Measurements from ENCODE around the gene EAPP.
"Not testable (repeated sequence)": the region's sequence is repeated elsewhere in the genome, so short reads cannot be mapped to it uniquely, and the experiment has no call there.

The EAPP gene

GRCh38 chr14:34537677-34538009 is 1.9 kb downstream of the EAPP start:
- DNase-seq: no peak

GRCh38 chr14:34536951-34537676 is 2.4 kb downstream of the EAPP start:
- DNase-seq: no peak

DNA sequence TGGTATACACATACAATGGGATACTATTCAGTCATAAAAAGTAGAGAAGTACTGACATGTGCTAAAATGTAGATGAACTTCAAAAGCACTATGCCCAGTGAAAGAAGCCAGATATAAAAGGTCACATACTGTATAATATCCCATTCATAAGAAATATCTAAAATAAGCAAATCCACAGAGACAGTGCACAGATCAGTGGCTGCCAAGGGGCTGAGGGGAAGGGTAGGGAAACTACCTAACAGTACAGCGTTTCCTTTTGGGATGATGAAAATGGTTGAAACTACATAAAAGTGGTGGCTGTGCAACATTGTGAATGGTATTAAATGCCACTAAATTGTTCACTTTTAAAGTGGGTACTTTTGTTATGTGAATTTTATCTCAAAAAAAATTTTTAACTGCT is 11.9 kb downstream of the EAPP start:
- DNase-seq: no peak

DNA sequence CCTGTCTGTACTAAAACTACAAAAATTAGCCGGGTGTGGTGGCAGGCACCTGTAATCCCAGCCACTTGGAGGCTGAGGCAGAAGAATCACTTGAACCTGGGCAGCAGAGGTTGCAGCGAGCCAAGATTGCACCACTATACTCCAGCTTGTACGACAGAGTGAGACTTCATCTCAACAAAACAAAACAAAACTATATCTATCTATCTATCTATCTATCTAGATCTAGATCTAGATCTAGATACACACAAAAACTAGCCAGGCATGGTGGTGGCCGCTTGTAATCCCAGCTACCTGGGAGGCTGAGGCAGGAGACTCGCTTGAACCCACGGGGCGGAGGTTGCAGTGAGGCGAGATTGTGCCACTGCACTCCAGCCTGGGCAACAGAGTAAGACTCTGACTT is 15.3 kb downstream of the EAPP start:
- DNase-seq: not testable (repeated sequence)

DNA sequence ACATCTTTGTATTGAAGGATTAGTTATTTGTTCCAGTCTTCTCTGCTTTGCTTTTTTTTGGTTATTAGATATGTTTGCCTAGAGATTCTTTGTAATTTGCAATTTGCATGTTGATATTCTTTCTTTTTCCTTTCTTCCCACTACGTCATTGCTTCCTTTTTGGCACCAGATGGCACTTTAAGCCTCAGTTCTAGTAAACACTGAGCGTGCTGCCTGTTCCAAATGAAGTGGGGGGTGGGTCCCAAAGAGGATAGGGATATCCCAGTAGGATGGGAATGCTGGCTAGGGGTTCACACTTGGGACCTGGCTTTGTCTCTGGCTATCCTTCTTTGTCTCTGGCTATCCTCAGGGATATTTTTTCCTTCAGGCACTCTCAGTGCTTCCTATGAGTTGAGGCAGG is 17.0 kb downstream of the EAPP start:
- no peak for DNase-seq

GRCh38 chr14:34521071-34521470 is 18.4 kb downstream of the EAPP start:
- DNase-seq: not testable (repeated sequence)

- DNase-seq: not testable (repeated sequence)
Observed at GRCh38 chr14:34520304-34520970, 19.1 kb downstream of the EAPP start.

DNA sequence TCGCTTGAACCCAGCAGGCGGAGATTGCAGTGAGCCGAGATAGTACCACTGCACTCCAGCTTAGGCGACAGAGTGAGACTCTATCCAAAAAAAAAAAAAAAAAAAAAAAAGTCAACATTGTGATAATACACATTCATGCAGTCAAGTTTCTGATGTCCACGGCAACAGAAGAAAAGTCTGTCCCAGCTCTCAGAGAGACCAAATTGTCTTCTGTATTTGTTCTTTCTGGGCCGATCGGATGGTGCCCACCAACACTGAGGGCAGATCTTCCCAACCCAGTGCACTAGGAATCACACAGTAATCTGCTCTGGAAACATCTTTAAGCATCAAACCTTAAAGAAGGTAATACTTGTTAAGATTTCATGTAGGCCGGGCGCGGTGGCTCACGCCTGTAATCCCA is 31.6 kb downstream of the EAPP start:
- DNase-seq: no peak

GRCh38 chr14:34507459-34507858 is 32.0 kb downstream of the EAPP start:
- no peak for DNase-seq

DNA sequence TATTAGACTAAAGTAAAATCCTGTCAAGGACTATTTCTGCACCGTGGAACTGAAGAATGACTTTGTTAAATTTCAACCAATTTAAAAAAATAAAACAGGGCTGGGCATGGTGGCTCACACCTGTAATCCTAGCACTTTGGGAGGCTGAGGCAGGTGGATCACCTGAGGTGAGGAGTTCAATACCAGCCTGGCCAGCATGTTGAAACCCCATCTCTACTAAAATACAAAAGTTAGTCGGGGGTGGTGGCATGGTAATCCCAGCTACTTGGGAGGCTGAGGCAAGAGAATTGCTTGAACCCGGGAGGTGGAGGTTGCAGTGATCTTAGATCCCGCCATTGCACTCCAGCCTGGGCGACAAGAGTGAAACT is 34.4 kb downstream of the EAPP start:
- not testable (repeated sequence) for DNase-seq

- not testable (repeated sequence) for DNase-seq
Observed at GRCh38 chr14:34504027-34504426, 35.5 kb downstream of the EAPP start.

- DNase-seq: no peak
Observed at GRCh38 chr14:34502545-34503225, 36.8 kb downstream of the EAPP start.

GRCh38 chr14:34502001-34502400 is 37.5 kb downstream of the EAPP start:
- DNase-seq: no peak

GRCh38 chr14:34501004-34501580 is 38.4 kb downstream of the EAPP start:
- no peak for DNase-seq

- peak; percentile 9 to 62 for DNase-seq
Observed at GRCh38 chr14:34498684-34499412, 40.7 kb downstream of the EAPP start.

- peak in 1 of 2 experiments; percentile 12 for DNase-seq
Observed at GRCh38 chr14:34496679-34497513, 42.6 kb downstream of the EAPP start.

DNA sequence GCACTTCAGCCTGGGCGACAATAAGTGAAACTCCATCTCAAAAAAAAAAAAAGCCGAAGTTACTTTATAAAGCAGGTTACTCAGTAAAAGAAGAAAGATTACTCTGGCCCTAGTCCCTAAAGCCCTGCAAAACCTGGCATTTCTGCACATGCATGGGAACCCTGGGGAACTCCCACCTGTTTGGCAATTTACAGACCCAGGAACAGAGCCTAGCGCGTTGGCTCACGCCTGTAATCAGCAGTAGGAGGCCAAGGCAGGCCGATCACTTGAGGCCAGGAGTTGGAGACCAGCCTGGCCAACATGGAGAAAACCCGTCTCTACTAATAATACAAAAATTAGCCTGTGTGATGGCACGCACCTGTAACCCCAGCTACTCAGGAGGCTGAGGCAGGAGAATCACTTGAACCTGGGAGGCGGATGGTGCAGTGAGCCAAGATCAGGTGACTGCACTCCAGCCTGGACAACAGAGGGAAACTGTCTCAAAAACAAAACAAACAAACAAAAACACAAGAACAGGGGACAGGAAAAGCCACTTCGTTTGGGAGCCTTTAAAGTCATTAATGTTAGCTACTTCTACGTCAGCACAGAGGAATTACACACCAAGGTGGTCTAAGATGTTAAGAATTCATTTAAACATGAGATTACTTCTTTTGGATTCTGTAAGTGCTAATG is 43.4 kb downstream of the EAPP start:
- no peak for DNase-seq

- no peak for DNase-seq
Observed at GRCh38 chr14:34489324-34489723, 50.2 kb downstream of the EAPP start.

DNA sequence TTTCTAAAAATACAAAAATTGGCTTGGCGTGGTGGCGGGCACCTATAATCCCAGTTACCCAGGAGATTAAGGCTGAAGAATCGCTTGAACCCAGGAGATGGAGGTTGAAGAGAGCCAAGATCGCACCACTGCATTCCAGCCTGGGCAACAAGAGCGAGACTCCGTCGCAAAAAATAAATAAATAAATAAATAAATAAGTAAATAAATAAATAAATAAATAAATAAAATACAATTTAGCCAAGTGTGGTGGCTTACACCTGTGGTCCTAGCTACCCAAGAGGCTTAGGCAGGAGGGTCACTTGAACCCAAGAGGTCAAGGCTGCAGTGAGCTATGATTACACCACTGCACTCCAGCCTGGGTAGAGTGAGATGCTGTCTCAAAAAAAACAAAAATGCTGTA is 51.0 kb downstream of the EAPP start:
- DNase-seq: no peak

- no peak for DNase-seq
Observed at GRCh38 chr14:34484726-34485125, 54.8 kb downstream of the EAPP start.

GRCh38 chr14:34482463-34482862 is 57.0 kb downstream of the EAPP start:
- DNase-seq: no peak

DNA sequence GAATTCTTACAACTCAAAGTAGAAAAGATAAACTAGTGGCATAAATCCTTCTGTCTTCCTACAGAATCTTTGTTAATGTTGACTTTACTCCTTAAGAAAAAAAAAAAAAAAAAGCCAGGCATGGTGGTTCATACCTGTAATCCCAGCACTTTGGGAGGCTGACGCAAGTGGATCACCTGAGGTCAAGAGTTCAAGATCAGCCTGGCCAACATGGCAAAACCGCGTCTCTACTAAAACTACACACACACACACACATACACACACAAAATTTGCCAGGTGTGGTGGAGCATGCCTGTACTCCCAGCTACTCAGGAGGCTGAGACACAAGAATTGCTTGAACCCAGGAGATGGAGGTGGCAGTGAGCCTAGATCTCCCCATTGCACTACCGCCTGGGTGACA is 59.8 kb downstream of the EAPP start:
- DNase-seq: no peak
